Thoracic aorta (tissue), 2 donors: ENCODE results near the gene VPS35L. TPM values are rescaled to one million over a fixed set of nuclear protein-coding genes. Genes with fewer than 3 reads are reported as not detected.

Source experiments
- ATAC-seq: fragments of 150-250 bp; one replicate; pipeline ENCODE4 v1.8.0; 2017; ENCODE audit warnings: low read depth; ENCODE audit not compliant: insufficient number of reproducible peaks, low FRiP score
- DNase-seq: peaks from one replicate; pipeline ENCODE4 v3.0.0-alpha.2; 2020; ENCODE audit warnings: low spot score
- H3K27ac ChIP-seq, 2 donors: fragments of 200-600 bp; sonication (generic); 1 replicate in 1 of 2; 2 replicates in 1 of 2; pipeline ENCODE4 v1.5.1; 2016; ENCODE audit warnings: mild to moderate bottlenecking in 2 of 2, moderate library complexity in 2 of 2
- H3K27me3 ChIP-seq: fragments of 200-600 bp; sonication (generic); replicated peaks from 2 replicates; pipeline ENCODE4 v1.6.0; 2016; ENCODE audit warnings: mild to moderate bottlenecking; ENCODE audit not compliant: insufficient read depth
- H3K36me3 ChIP-seq: fragments of 200-600 bp; sonication (generic); one replicate; pipeline ENCODE4 v1.5.1; 2016
- H3K4me1 ChIP-seq, 2 donors: fragments of 200-600 bp; sonication (generic); 1 replicate in 1 of 2; 2 replicates in 1 of 2; pipeline versions ENCODE4 v1.5.1 to v1.6.0; 2016; ENCODE audit warnings: low read depth in 2 of 2, mild to moderate bottlenecking in 1 of 2; ENCODE audit not compliant: control insufficient read depth in 1 of 2
- H3K4me3 ChIP-seq: fragments of 200-600 bp; sonication (generic); 2 replicates; pipeline ENCODE4 v1.5.1; 2016; ENCODE audit warnings: mild to moderate bottlenecking
- H3K9me3 ChIP-seq: fragments of 200-600 bp; sonication (generic); 2 replicates; pipeline ENCODE4 v1.5.1; 2016
- total RNA-seq, 2 donors: library from RNA; depleted of rRNA; stranded (reverse); fragments of >200 nt; gene quantifications; one replicate each; pipeline versions ENCODE4 v1.1.0 to v1.2.3, GENCODE V29; 2016
- TF ChIP-seq, protein P1 (sequence below): fragments of 200-600 bp; sonication (generic); IDR thresholded peaks from one replicate; pipeline ENCODE4 v1.5.1; 2019; ENCODE audit warnings: antibody characterized with exemption

The VPS35L gene
- total RNA-seq, 2 donors from 2014 or later: 38.2 to 41.6 TPM

DNA sequence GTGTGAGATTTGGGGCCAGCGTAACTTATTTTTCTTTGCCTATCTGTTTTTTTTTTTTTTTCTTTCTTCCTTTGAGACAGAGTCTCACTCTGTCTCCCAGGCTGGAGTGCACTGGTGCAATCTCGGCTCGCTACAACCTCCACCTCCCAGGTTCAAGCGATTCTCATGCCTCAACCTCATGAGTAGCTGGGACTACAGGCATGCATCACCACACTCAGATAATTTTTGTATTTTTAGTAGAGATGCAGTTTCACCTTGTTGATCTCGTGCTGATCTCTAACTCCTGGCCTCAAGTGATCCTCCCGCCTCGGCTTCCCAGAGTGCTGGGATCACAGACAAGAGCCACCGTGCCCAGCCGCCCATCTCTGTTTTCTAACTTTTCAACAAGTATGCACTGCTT is 63.4 kb downstream of the VPS35L start:
- Histone ChIP-seq H3K9me3 (no peaks in the 10 kb centered on the region), H3K36me3 (peaks cover 24% of the 10 kb centered on the region), H3K4me3 (no peak overlapping the region), H3K27ac (no peak overlapping the region), H3K27me3 (no peaks in the 10 kb centered on the region), H3K4me1 (no peaks in the 10 kb centered on the region)
- ATAC-seq: no peak
- no peak for DNase-seq
- TF ChIP-seq, protein P1, sequence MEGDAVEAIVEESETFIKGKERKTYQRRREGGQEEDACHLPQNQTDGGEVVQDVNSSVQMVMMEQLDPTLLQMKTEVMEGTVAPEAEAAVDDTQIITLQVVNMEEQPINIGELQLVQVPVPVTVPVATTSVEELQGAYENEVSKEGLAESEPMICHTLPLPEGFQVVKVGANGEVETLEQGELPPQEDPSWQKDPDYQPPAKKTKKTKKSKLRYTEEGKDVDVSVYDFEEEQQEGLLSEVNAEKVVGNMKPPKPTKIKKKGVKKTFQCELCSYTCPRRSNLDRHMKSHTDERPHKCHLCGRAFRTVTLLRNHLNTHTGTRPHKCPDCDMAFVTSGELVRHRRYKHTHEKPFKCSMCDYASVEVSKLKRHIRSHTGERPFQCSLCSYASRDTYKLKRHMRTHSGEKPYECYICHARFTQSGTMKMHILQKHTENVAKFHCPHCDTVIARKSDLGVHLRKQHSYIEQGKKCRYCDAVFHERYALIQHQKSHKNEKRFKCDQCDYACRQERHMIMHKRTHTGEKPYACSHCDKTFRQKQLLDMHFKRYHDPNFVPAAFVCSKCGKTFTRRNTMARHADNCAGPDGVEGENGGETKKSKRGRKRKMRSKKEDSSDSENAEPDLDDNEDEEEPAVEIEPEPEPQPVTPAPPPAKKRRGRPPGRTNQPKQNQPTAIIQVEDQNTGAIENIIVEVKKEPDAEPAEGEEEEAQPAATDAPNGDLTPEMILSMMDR: no peak

DNA sequence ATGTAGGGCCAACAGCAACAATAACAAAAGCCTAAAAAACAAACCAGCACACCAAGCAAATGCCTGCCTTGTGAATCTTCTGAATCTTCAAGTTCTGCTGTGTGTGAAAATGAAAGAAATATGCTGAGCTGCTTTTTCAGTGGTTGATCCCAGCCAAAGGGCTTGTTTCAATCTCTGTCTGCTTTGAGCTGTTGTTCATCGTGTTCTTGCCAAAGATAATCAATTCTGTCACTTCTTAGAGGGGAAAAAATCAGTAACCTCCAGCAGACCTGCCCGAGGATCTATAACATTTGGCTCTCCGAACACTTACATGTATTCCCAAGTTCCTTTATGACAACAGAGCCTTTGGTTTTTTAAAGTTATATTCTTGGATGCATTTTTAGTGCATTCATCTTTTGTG is 65.9 kb downstream of the VPS35L start:
- no peak overlapping the region for H3K4me3 ChIP-seq
- no peaks in the 10 kb centered on the region for H3K9me3 ChIP-seq
- no peak overlapping the region for H3K27ac ChIP-seq
- H3K27me3 ChIP-seq: no peaks in the 10 kb centered on the region
- ATAC-seq (no peak), DNase-seq (no peak)
- no peaks in the 10 kb centered on the region for H3K4me1 ChIP-seq
- TF ChIP-seq, protein P1: no peak
- H3K36me3 ChIP-seq: peaks cover 29% of the 10 kb centered on the region

DNA sequence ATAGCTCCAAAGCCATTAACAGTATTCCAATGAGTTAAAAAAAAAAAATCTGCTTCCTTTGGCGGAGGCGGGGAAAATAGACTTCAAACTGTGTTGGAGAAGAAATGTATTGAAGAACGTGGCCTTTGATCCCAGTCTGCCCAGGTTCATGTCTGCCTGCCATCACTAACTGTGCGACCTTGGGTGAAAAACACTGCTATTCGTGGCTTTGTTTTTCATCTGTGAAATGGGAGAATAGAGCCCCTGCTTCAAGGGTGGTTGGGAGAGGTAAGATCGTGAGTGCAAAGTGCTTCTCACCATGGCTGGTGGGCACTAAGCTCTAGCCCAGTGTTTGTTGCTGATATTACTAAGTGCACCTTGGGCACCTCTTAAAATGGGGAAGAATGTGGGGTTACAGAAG is 69.5 kb downstream of the VPS35L start:
- TF ChIP-seq, protein P1: no peak
- DNase-seq (no peak), ATAC-seq (no peak)
- Histone ChIP-seq H3K4me1 (no peaks in the 10 kb centered on the region), H3K9me3 (no peaks in the 10 kb centered on the region), H3K4me3 (no peak overlapping the region), H3K27ac (no peak overlapping the region), H3K27me3 (no peaks in the 10 kb centered on the region), H3K36me3 (peaks cover 18% of the 10 kb centered on the region)

DNA sequence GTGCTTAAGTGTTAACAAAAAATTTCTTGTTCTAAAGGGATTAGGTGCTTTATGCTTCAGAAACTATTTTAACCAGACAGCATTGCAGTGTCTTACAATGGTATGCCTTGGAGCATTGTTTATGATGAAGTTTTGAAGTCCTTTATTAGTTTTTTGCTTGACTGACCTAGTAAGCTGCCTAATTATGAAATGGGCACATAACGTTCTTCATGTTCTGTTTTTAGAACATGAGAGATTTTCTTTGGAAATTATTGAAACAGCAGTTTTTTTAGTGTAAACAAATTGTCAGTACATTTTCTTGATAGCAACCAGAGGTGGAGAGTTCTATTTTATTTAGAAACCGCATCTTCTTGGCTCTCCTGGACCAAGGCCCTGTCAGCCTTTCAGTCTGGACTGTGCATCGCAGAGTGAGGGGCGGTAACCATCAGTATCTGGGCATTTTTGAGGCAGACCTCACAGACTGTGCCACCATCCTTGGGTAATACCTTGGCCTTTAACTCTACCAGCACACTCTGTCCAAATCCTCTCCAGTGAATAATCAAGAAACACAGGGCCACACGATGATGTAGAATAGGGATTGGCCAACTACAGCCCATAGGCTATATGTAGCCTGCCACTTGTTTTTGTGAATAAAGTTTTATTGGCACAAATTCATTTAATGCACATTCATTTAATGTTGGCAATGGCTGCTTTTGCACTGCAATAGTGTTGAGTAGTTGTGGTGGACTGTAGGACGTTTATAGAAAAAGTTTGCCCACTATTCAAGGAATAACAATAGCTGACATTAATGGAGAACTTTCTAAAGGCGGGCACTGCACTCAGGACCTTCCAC is 81.1 kb downstream of the VPS35L start:
- TF ChIP-seq, protein P1: no peak
- Histone ChIP-seq H3K4me3 (no peak overlapping the region), H3K4me1 (no peaks in the 10 kb centered on the region), H3K9me3 (no peaks in the 10 kb centered on the region), H3K27ac (peak overlapping the region in 1 of 2 donors; percentile 11), H3K27me3 (no peaks in the 10 kb centered on the region), H3K36me3 (peaks cover 27% of the 10 kb centered on the region)
- ATAC-seq (no peak), DNase-seq (no peak)

DNA sequence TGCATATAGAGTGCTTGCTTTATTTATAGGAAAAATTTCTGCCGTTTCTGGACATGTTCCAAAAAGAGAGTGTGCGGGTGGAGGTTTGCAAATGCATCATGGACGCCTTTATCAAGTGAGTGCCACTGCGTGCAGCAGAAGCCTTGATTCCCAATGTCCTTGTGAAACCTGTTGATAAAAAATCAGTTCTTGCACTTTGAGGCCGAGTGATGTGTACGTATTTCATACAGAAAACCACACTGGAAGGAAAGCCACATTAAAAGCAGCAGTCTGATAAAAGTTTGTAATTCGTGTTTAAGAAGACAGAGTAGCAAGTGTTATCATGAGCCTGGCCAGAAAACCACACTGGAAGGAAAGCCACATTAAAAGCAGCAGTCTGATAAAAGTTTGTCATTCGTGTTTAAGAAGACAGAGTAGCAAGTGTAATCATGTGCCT is 84.5 kb downstream of the VPS35L start:
- DNase-seq (no peak), ATAC-seq (no peak)
- peaks cover 8% of the 10 kb centered on the region for H3K36me3 ChIP-seq
- TF ChIP-seq, protein P1: no peak
- peak overlapping the region in 1 of 2 donors; percentile 4 for H3K27ac ChIP-seq
- peaks cover 0 to 19% of the 10 kb centered on the region in 2 donors for H3K4me1 ChIP-seq
- H3K4me3 ChIP-seq: no peak overlapping the region
- H3K9me3 ChIP-seq: no peaks in the 10 kb centered on the region
- no peaks in the 10 kb centered on the region for H3K27me3 ChIP-seq
